HL-60 (cell line): ENCODE measurements around the gene CELF2.
"Not testable (repeated sequence)": the region's sequence is repeated elsewhere in the genome, so short reads cannot be mapped to it uniquely, and the experiment has no call there.

Experiments used
- DNase-seq, 2 experiments: peaks; one replicate each; pipeline ENCODE4 v3.0.0-alpha.2; 2010 to 2020; ENCODE audit warnings: low read depth in 1 of 2, low spot score in 1 of 2
- H3K27ac ChIP-seq: fragments of 250-450 bp; sonication (Bioruptor Pico); replicated peaks from 2 replicates; pipeline ENCODE4 v1.5.1; 2020; ENCODE audit warnings: mild to moderate bottlenecking, moderate library complexity
- H3K27me3 ChIP-seq: fragments of 250-450 bp; sonication (Bioruptor Pico); 2 replicates; pipeline ENCODE4 v1.5.1; 2021; ENCODE audit warnings: mild to moderate bottlenecking, moderate library complexity; ENCODE audit not compliant: insufficient read depth, poor library complexity, severe bottlenecking
- H3K4me3 ChIP-seq: replicated peaks from 2 replicates; pipeline ENCODE4 v1.5.1; 2011; ENCODE audit warnings: mild to moderate bottlenecking, control low read depth, low read length; ENCODE audit not compliant: insufficient read depth
- GABPA ChIP-seq: IDR thresholded peaks from 2 replicates; pipeline ENCODE4 v1.6.1; 2012; ENCODE audit warnings: low read depth
- POLR2AphosphoS5 ChIP-seq: IDR thresholded peaks from 2 replicates; pipeline ENCODE4 v1.6.1; 2012; ENCODE audit warnings: low read depth
- REST ChIP-seq: IDR thresholded peaks from 2 replicates; pipeline ENCODE4 v1.6.1; 2012; ENCODE audit warnings: low read depth; ENCODE audit not compliant: insufficient replicate concordance
- SPI1 ChIP-seq: IDR thresholded peaks from 2 replicates; pipeline ENCODE4 v1.6.1; 2012; ENCODE audit warnings: low read depth, mild to moderate bottlenecking, borderline replicate concordance
- TF ChIP-seq, protein P1 (sequence below): IDR thresholded peaks from one replicate; pipeline ENCODE4 v1.5.1; 2011; ENCODE audit warnings: low read length, control low read depth, inconsistent platforms; ENCODE audit not compliant: insufficient read depth

The CELF2 gene

DNA sequence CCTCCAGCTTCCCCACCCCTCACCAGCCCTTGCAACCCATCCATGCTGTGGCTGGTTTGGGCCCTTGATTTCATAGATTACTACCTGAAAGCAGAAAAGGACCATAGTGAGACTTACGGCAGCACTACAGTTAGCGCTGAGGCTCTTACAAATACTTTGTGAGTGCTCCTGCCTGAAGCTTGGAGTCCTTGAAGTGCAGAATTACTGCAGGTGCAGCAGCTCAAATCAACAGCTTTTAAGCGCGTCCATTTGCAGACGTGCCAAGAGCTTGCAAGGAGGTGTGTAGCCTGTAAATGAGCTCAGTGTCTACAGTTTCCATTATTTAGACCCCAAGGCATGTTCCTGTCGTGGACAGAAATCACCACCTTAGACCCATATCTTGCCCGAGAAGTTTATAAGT, 103.0 kb downstream of the CELF2 start:
- TF ChIP-seq POLR2AphosphoS5: no peak
- TF ChIP-seq SPI1: no peak
- TF ChIP-seq, protein P1, sequence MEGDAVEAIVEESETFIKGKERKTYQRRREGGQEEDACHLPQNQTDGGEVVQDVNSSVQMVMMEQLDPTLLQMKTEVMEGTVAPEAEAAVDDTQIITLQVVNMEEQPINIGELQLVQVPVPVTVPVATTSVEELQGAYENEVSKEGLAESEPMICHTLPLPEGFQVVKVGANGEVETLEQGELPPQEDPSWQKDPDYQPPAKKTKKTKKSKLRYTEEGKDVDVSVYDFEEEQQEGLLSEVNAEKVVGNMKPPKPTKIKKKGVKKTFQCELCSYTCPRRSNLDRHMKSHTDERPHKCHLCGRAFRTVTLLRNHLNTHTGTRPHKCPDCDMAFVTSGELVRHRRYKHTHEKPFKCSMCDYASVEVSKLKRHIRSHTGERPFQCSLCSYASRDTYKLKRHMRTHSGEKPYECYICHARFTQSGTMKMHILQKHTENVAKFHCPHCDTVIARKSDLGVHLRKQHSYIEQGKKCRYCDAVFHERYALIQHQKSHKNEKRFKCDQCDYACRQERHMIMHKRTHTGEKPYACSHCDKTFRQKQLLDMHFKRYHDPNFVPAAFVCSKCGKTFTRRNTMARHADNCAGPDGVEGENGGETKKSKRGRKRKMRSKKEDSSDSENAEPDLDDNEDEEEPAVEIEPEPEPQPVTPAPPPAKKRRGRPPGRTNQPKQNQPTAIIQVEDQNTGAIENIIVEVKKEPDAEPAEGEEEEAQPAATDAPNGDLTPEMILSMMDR: no peak
- no peak for TF ChIP-seq REST
- no peak for TF ChIP-seq GABPA
- no peak for DNase-seq
- Histone ChIP-seq H3K27ac (no peak overlapping the region), H3K27me3 (no peaks in the 10 kb centered on the region), H3K4me3 (no peak overlapping the region)

GRCh38 chr10:11123892-11124291, 106.2 kb downstream of the CELF2 start:
- not testable (repeated sequence) for DNase-seq, H3K27ac ChIP-seq, H3K4me3 ChIP-seq, H3K27me3 ChIP-seq

DNA sequence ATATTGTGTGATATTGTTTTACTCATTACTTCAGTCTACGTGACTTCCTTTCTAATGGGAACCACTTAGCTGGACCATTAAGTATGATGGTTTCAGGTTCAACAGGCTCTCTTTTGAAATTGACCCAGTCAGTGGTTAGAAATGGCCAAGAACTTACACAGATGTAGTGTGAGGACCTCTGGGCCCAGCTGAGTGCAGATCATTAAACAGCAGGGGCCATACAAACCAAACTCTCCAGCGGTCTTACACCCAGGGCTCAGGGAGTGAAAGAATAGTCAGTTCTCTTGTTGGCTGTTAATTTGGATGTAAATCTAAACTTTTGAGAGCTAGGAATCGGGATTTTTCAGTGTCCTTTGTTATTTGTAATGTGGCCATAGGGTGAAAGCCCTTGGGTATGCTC, 107.3 kb downstream of the CELF2 start:
- H3K4me3 ChIP-seq: no peak overlapping the region
- no peak for DNase-seq
- no peaks in the 10 kb centered on the region for H3K27me3 ChIP-seq
- no peak for TF ChIP-seq SPI1
- no peak for TF ChIP-seq POLR2AphosphoS5
- no peak for TF ChIP-seq REST
- TF ChIP-seq, protein P1: no peak
- TF ChIP-seq GABPA: no peak
- H3K27ac ChIP-seq: no peak overlapping the region

GRCh38 chr10:11127017-11127416, 109.3 kb downstream of the CELF2 start:
- not testable (repeated sequence) for DNase-seq, H3K27me3 ChIP-seq, H3K4me3 ChIP-seq, H3K27ac ChIP-seq

DNA sequence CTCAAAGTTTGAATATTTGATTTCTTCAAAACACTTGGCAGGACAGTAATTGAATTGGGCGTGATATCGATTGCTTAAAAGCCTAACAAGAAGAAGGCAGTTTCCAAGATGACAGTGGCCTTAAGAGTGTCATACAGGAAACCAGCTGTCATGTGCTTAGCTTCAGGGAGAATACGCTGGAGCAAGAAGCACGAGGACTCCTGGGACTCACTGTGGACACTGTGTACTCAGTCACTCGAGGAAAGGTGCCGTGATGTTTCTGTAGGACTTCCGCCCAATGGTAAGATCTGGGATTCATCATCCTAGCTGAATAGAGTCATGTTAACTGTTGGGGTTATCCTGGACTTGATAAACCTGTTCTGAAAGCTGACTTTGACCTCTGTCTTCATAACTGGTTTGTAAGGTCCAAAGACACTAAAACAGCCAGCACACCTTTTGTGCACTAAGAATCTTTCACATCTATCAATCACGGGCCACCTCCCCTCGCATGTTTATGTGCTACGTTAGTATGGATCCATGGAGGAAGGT, 113.5 kb downstream of the CELF2 start:
- TF ChIP-seq SPI1: no peak
- TF ChIP-seq, protein P1: no peak
- TF ChIP-seq POLR2AphosphoS5: no peak
- TF ChIP-seq GABPA: no peak
- TF ChIP-seq REST: no peak
- Histone ChIP-seq H3K4me3 (no peak overlapping the region), H3K27ac (no peak overlapping the region), H3K27me3 (no peaks in the 10 kb centered on the region)
- DNase-seq: no peak
